ENCODE data around the gene ARID3B.
"Not testable (repeated sequence)": the region's sequence is repeated elsewhere in the genome, so short reads cannot be mapped to it uniquely, and the experiment has no call there.

ARID3B gene

DNA sequence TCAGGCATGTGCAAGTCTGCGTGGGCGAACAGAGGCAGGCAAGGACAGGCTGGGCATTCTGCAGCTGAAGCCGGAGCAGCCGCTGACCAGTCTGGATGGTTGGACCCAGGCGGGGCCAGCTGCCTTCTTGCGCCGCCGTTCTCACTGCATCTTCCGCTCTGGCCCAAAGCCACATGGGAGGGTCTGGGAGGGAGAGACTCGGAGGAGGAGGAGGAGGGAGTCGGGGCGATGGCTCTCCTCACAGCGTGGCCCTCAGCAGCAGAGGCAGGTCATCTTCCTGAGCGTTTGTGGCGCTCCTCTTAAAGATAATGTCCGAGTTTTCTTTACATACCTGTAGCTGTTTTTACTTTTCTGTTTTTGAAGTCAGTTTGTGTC, 80.5 kb downstream of the ARID3B start:
- no peak for DNase-seq (ENCODE audit: low spot score)

DNA sequence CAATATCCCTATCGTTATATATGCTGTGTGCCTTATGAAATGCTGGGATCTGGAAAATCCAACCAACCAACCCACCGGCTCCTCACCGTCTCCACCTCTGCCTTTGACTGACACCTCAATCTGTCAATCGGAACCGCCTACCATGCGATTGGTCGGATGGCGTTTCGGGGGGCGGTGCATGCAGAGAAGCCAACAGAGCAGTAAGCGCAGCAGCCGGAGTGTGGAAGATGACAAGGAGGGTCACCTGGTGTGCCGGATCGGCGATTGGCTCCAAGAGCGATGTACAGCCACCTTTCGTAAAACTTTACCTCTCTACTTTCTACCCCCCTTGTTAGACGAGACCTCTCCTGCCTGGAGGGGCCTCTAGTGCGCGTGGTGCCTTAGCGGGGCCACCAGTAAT, 80.9 kb downstream of the ARID3B start:
- DNase-seq (ENCODE audit: low spot score), result no peak

GRCh38 chr15:74622758-74623157, 81.7 kb downstream of the ARID3B start:
- DNase-seq (ENCODE audit: low spot score), result no peak

- DNase-seq (ENCODE audit: low spot score), result no peak
Measured at GRCh38 chr15:74624020-74624602, 83.1 kb downstream of the ARID3B start.

DNA sequence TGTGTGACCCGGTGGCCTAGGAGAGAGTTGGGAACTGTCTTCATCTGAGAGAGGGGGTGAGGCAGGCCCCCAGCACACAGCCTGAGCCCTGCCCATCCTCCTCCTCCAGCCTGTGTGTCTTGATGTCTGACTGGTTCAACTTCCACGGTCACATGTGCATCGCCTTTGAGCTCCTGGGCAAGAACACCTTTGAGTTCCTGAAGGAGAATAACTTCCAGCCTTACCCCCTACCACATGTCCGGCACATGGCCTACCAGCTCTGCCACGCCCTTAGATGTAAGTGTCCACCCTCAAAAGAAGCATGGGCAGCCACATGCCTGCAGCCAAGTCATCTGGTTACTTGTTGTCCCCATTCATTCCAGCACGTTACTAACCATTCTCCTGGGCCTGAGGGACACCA, 84.7 kb downstream of the ARID3B start:
- DNase-seq (ENCODE audit: low spot score), result no peak

GRCh38 chr15:74626336-74626735, 85.3 kb downstream of the ARID3B start:
- no peak for DNase-seq (ENCODE audit: low spot score)

- DNase-seq (ENCODE audit: low spot score), result no peak
Measured at GRCh38 chr15:74626752-74627692, 86.0 kb downstream of the ARID3B start.

DNA sequence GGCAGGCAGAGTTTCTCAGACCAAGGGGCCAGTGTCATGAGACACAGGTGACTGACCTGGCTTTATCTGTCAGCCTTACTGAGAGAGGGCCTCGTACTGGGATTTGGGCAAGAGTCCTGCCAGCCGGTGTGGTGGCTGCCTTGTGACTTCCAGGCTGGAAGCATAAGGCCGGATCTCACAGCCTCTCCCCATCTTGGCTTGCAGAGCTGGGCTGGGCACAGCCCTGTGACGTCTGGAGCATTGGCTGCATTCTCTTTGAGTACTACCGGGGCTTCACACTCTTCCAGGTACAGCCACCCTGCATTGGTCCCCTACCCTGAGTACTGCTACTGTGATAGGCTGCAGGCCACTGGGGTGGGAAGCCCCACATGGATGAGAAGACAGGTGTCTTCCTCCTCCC, 86.7 kb downstream of the ARID3B start:
- DNase-seq (ENCODE audit: low spot score), result no peak

- no peak for DNase-seq (ENCODE audit: low spot score)
Measured at GRCh38 chr15:74628199-74628598, 87.2 kb downstream of the ARID3B start.

DNA sequence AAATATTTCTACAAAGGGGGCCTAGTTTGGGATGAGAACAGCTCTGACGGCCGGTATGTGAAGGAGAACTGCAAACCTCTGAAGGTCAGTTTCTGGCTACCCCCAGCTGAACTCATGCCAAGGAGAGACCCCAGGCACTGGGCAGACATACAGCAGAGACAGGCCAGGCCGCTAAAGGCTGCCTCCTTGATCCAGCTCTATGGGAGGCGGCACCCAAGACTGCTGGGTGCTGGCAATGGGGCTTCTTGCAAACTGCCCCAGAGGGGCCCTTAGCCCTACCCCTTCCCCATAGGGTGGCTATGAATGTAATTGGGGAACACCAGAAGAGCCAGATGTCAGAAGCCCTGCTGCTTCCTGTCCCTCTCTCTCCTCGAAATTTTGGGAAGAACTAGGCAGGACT, 87.9 kb downstream of the ARID3B start:
- no peak for DNase-seq (ENCODE audit: low spot score)

DNA sequence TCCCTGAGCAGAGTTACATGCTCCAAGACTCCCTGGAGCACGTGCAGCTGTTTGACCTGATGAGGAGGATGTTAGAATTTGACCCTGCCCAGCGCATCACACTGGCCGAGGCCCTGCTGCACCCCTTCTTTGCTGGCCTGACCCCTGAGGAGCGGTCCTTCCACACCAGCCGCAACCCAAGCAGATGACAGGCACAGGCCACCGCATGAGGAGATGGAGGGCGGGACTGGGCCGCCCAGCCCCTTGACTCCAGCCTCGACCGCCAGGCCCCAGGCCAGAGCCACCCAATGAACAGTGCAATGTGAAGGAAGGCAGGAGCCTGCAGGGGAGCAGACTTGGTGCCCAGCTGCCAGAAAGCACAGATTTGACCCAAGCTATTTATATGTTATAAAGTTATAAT, 88.7 kb downstream of the ARID3B start:
- not testable (repeated sequence) for DNase-seq (ENCODE audit: low spot score)

DNA sequence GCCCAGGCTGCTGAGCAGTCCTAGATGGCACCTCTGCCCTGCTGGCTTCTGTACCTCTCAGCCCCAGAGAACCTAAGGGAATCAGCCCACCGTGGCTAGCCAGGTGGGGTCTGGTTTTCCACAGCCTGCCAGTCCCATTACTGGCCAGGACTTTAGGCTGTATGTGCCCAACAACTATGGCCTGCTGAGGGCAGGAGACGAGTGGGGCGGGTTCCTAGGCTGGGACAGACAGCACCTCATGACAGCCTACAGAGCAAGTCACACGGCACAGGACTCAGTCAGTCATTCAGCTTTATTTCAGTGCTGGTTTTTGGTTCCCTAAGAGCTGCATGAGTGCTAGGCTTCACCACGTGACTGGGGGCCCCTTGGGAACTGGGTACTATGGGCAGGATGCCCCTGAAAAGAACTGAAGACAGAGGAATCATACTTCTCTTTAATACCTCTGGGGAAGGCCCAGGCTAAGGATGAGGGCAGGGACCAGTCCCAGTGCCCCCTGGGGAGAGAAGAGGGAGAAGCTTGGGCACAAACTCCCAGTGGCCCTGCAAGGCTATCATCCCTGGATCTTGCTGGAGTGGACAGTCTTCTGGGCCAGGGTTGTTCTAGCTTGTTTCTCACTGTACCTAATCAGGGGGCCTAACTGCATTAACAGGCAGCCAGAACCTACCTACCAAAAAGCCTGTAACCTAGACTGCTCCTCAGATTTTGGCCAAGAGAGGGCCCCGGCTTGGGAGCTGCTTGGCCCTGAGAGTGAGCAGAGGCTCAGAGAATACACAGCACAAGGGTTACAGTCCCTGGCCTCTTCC, 89.5 kb downstream of the ARID3B start:
- no peak for DNase-seq (ENCODE audit: low spot score)

- DNase-seq (ENCODE audit: low spot score), result no peak
Measured at GRCh38 chr15:74631087-74631385, 90.0 kb downstream of the ARID3B start.

DNA sequence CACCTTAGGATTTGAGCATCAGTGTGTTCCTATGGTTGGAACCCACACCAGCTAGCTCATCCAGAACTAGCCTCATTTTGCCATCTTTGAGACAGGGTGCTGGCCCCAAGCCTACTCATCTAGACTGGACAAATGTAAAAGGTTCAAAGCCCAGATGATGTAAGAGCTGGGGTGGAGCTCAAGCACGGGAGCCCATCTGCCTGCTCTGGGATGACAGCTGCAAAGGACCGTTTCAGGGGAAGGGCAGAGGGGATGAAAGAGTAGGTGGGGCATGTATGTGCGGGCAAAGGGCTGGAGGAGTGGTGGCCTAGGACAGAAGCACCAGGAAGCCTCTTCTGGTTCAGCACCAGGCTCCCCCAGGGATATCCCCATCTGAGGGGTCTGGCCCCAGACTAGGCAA, 90.4 kb downstream of the ARID3B start:
- DNase-seq (ENCODE audit: low spot score), result no peak

DNA sequence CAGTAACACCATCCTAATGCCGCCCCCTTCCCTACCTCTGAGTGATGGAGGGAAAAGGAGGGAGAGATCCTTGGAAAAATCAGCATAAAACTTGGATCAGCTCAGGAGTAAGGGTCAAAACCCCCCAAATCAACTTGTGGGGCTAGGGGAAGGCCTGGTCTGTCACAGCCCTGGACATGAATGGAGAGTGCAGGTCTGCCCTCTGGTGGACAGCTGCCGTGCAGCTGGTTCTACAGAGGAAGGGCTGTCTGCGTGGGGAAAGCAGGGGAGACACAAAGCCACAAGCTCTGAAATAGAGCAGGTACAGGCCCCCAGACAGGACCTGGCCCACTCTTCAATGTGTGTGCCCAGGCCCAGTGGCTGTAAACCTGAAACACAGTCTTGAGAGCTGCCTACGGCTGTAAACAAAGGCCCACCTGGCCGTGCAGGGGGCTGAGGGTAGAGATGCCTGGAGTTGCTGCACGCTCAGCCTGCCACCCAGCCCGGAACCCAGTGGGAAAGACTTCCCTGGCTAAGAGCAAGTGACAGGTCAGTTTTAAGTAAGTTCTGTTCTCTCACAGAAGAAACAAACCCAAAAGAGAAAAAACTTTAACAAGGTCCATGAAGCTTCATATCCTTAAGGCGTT, 91.0 kb downstream of the ARID3B start:
- DNase-seq (ENCODE audit: low spot score), result peak; percentile 49

- no peak for DNase-seq (ENCODE audit: low spot score)
Measured at GRCh38 chr15:74632601-74633000, 91.6 kb downstream of the ARID3B start.

- no peak for DNase-seq (ENCODE audit: low spot score)
Measured at GRCh38 chr15:74633781-74634180, 92.8 kb downstream of the ARID3B start.

- DNase-seq (ENCODE audit: low spot score), result peak; percentile 80
Measured at GRCh38 chr15:74635228-74635627, 94.2 kb downstream of the ARID3B start.

GRCh38 chr15:74636984-74637383, 96.0 kb downstream of the ARID3B start:
- no peak for DNase-seq (ENCODE audit: low spot score)

- DNase-seq (ENCODE audit: low spot score), result no peak
Measured at GRCh38 chr15:74641151-74641550, 100.1 kb downstream of the ARID3B start.

DNA sequence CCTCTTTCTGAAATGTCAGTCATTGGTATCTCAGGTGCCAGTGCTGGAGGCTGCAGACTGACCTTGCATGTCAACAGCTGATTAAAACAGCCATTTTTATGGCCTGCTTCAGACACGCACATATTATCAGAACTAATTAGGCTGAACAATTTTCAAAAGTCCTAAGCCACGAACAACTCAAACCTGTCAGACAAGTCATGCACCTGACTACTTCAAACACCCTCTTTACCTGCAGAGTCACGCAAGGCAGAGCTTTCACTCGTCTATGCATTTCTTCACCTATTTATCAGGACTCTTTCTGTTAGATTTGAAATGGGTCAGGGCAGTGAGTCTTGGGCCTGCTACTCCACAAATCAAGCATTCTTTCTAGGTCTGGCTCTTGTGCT, 101.3 kb downstream of the ARID3B start:
- no peak for DNase-seq (ENCODE audit: low spot score)
